ENCODE data around the gene TFAP2E.
A peak's percentile ranks its signal among the peaks of the same experiment; 100 is the strongest.

Gene TFAP2E

GRCh38 chr1:35611655-35612054, 38.5 kb downstream of the TFAP2E start:
- Histone ChIP-seq H3K9me3 (ENCODE audit: low read length) (no peaks in the 10 kb centered on the region), H3K9ac (ENCODE audit: low read length) (no peak overlapping the region), H3K27me3 (ENCODE audit: control insufficient read depth in 1 of 2, insufficient read depth in 2 of 2, low read length in 2 of 2) (no peaks in the 10 kb centered on the region), H3K27ac (ENCODE audit: low read depth, low read length) (no peak overlapping the region), H3K4me3 (ENCODE audit: low read depth in 1 of 2, low read length in 2 of 2) (no peak overlapping the region), H3K36me3 (ENCODE audit: insufficient read depth, low read length) (peaks cover 63% of the 10 kb centered on the region), H3K4me1 (ENCODE audit: insufficient read depth, low read length) (no peaks in the 10 kb centered on the region)

- Histone ChIP-seq H3K27me3 (ENCODE audit: control insufficient read depth in 1 of 2, insufficient read depth in 2 of 2, low read length in 2 of 2) (no peaks in the 10 kb centered on the region), H3K9me3 (ENCODE audit: low read length) (no peaks in the 10 kb centered on the region), H3K27ac (ENCODE audit: low read depth, low read length) (no peak overlapping the region), H3K4me1 (ENCODE audit: insufficient read depth, low read length) (no peaks in the 10 kb centered on the region), H3K4me3 (ENCODE audit: low read depth in 1 of 2, low read length in 2 of 2) (no peak overlapping the region), H3K9ac (ENCODE audit: low read length) (no peak overlapping the region), H3K36me3 (ENCODE audit: insufficient read depth, low read length) (peaks cover 59% of the 10 kb centered on the region)
These were observed 42.3 kb downstream of the TFAP2E start for GRCh38 chr1:35615440-35615839.

DNA sequence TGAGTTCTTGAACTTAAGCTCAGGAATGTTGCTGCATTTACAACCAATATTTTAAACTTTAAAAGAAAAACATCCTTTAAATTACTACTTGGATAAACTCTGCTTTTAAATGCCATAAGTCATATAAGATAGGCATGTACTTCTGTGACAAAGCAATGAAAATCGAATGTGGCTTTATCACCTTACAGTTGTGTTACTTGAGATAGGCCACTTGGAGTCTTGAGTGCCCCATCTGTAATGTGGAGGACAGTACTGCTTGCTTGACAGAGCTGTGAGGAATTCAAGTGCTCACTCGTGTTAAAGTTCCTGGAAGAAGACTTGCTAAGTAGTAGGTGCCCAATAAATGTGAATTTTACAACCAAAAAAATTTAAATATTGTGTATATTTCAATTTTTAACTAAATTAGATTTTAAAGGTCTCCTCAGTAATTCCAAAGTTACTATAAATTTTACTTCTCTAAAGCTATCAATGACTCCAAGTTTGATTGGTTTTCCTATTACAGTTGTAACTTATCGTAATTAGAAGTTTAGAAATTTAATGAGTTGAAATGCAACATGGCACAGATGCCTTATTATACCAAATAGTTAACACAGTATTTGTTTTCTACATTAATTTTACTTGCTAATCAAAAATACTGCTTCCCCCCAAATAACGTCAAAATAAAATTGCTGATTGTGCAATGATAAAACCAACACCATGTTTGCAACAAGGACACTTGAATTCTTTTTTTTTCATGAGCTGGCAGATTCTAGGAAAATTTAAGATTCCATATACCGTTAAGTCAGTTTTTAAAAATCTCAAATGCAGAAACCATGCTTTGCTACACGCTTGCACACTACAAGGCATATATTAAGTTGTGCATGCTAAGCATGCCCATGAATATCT, 46.4 kb downstream of the TFAP2E start:
- H3K27ac ChIP-seq (ENCODE audit: low read depth, low read length), result no peak overlapping the region
- H3K4me3 ChIP-seq (ENCODE audit: low read depth in 1 of 2, low read length in 2 of 2), result no peak overlapping the region
- H3K27me3 ChIP-seq (ENCODE audit: control insufficient read depth in 1 of 2, insufficient read depth in 2 of 2, low read length in 2 of 2), result no peaks in the 10 kb centered on the region
- no peaks in the 10 kb centered on the region for H3K9me3 ChIP-seq (ENCODE audit: low read length)
- peaks cover 61% of the 10 kb centered on the region for H3K36me3 ChIP-seq (ENCODE audit: insufficient read depth, low read length)
- H3K9ac ChIP-seq (ENCODE audit: low read length), result no peak overlapping the region
- H3K4me1 ChIP-seq (ENCODE audit: insufficient read depth, low read length), result no peaks in the 10 kb centered on the region

GRCh38 chr1:35622510-35623178, 49.5 kb downstream of the TFAP2E start:
- no peak overlapping the region for H3K9ac ChIP-seq (ENCODE audit: low read length)
- no peaks in the 10 kb centered on the region for H3K27me3 ChIP-seq (ENCODE audit: control insufficient read depth in 1 of 2, insufficient read depth in 2 of 2, low read length in 2 of 2)
- H3K9me3 ChIP-seq (ENCODE audit: low read length), result no peaks in the 10 kb centered on the region
- H3K4me1 ChIP-seq (ENCODE audit: insufficient read depth, low read length), result no peaks in the 10 kb centered on the region
- H3K4me3 ChIP-seq (ENCODE audit: low read depth in 1 of 2, low read length in 2 of 2), result no peak overlapping the region
- H3K27ac ChIP-seq (ENCODE audit: low read depth, low read length), result no peak overlapping the region
- peaks cover 41% of the 10 kb centered on the region for H3K36me3 ChIP-seq (ENCODE audit: insufficient read depth, low read length)

GRCh38 chr1:35623832-35624231, 50.7 kb downstream of the TFAP2E start:
- no peaks in the 10 kb centered on the region for H3K9me3 ChIP-seq (ENCODE audit: low read length)
- no peak overlapping the region for H3K27ac ChIP-seq (ENCODE audit: low read depth, low read length)
- H3K4me1 ChIP-seq (ENCODE audit: insufficient read depth, low read length), result no peaks in the 10 kb centered on the region
- peaks cover 31% of the 10 kb centered on the region for H3K36me3 ChIP-seq (ENCODE audit: insufficient read depth, low read length)
- no peak overlapping the region for H3K4me3 ChIP-seq (ENCODE audit: low read depth in 1 of 2, low read length in 2 of 2)
- no peaks in the 10 kb centered on the region for H3K27me3 ChIP-seq (ENCODE audit: control insufficient read depth in 1 of 2, insufficient read depth in 2 of 2, low read length in 2 of 2)
- no peak overlapping the region for H3K9ac ChIP-seq (ENCODE audit: low read length)

DNA sequence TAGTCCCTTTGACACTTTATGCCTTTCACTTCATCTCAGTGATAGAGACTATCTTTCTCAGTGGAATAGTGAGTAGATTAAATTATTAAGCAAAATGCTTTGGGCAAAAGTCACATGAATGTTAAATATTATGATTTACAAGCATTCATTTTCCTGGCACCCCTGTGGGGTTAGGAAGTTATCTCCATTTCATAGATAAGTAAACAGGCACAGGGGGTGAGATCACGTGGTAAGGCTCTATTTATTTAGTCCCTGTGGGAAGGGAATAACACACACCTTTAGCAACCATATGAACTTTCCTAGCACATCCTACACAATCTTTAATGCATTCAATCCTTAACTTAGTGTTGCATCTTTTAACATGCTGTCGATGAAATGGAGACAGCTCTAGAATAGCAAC, 55.9 kb downstream of the TFAP2E start:
- Histone ChIP-seq H3K9me3 (ENCODE audit: low read length) (no peaks in the 10 kb centered on the region), H3K4me3 (ENCODE audit: low read depth in 1 of 2, low read length in 2 of 2) (no peak overlapping the region), H3K27me3 (ENCODE audit: control insufficient read depth in 1 of 2, insufficient read depth in 2 of 2, low read length in 2 of 2) (no peaks in the 10 kb centered on the region), H3K27ac (ENCODE audit: low read depth, low read length) (no peak overlapping the region), H3K36me3 (ENCODE audit: insufficient read depth, low read length) (peaks cover 41% of the 10 kb centered on the region), H3K9ac (ENCODE audit: low read length) (no peak overlapping the region), H3K4me1 (ENCODE audit: insufficient read depth, low read length) (no peaks in the 10 kb centered on the region)

- H3K27me3 ChIP-seq (ENCODE audit: control insufficient read depth in 1 of 2, insufficient read depth in 2 of 2, low read length in 2 of 2), result no peaks in the 10 kb centered on the region
- H3K36me3 ChIP-seq (ENCODE audit: insufficient read depth, low read length), result peaks cover 49% of the 10 kb centered on the region
- H3K4me1 ChIP-seq (ENCODE audit: insufficient read depth, low read length), result no peaks in the 10 kb centered on the region
- no peak overlapping the region for H3K9ac ChIP-seq (ENCODE audit: low read length)
- no peak overlapping the region for H3K27ac ChIP-seq (ENCODE audit: low read depth, low read length)
- no peak overlapping the region for H3K4me3 ChIP-seq (ENCODE audit: low read depth in 1 of 2, low read length in 2 of 2)
- H3K9me3 ChIP-seq (ENCODE audit: low read length), result no peaks in the 10 kb centered on the region
These were observed 58.3 kb downstream of the TFAP2E start for GRCh38 chr1:35631396-35631795.

- Histone ChIP-seq H3K36me3 (ENCODE audit: insufficient read depth, low read length) (peaks cover 43% of the 10 kb centered on the region), H3K9me3 (ENCODE audit: low read length) (no peaks in the 10 kb centered on the region), H3K9ac (ENCODE audit: low read length) (no peak overlapping the region), H3K27ac (ENCODE audit: low read depth, low read length) (no peak overlapping the region), H3K27me3 (ENCODE audit: control insufficient read depth in 1 of 2, insufficient read depth in 2 of 2, low read length in 2 of 2) (no peaks in the 10 kb centered on the region), H3K4me1 (ENCODE audit: insufficient read depth, low read length) (peaks cover 7% of the 10 kb centered on the region), H3K4me3 (ENCODE audit: low read depth in 1 of 2, low read length in 2 of 2) (no peak overlapping the region)
These were observed 60.4 kb downstream of the TFAP2E start for GRCh38 chr1:35633547-35633946.

DNA sequence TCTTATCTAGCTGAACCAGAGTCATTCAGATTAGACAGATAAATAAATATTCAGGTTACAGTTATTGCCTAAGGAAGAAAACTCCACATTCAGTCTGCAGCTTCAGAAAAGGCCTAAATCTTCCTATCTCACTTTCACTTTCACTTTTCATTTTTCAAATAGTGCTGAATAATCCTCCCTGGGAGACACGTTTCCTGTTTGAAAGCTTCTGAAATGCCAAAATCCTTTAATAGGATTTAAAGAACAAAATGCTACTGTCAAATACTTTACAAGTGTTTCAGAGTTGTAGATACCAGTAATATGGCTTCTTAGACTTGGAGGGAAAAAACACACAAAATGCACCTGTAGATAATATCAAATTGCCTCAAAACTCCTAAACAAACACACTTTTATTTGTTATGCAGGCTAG, 64.3 kb downstream of the TFAP2E start:
- H3K9ac ChIP-seq (ENCODE audit: low read length), result no peak overlapping the region
- peaks cover 16% of the 10 kb centered on the region for H3K4me1 ChIP-seq (ENCODE audit: insufficient read depth, low read length)
- H3K27ac ChIP-seq (ENCODE audit: low read depth, low read length), result no peak overlapping the region
- H3K27me3 ChIP-seq (ENCODE audit: control insufficient read depth in 1 of 2, insufficient read depth in 2 of 2, low read length in 2 of 2), result no peaks in the 10 kb centered on the region
- no peaks in the 10 kb centered on the region for H3K9me3 ChIP-seq (ENCODE audit: low read length)
- peak overlapping the region in 1 of 2 donors; percentile 7 for H3K4me3 ChIP-seq (ENCODE audit: low read depth in 1 of 2, low read length in 2 of 2)
- peaks cover 22% of the 10 kb centered on the region for H3K36me3 ChIP-seq (ENCODE audit: insufficient read depth, low read length)

DNA sequence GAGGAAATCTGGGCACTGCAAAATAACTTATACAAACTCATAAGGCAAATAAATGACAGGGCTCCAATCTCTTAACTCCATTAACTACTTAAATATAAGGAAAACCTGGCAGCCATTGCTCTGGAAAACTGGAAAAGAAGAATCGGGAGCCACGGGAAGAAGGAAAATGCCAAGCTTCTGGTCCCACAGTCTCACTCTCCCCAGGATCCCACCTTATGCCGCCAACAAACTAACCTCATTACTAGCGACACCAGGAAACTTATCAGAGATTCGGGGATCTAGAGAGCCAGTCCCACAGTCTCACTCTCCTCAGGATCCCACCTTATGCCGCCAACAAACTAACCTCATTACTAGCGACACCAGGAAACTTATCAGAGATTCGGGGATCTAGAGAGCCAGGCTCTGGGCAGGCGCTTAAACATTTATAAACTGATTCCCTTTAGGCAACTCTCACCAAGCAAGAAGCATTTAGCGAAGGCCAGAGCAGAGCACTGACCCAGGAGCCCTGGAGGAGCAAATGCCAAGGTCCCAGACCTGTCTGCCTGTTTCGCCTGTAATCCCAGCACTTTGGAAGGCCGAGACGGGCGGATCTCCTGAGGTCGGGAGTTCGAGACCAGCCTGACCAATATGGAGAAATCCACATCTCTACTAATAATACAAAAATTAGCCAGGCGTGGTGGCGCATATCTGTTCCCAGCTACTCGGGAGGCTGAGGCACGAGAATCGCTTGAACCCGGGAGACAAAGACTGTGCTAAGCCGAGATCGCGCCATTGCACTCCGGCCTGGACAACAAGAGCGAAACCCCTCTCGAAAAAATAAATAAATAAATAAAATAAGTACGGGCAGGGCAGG, 67.5 kb downstream of the TFAP2E start:
- Histone ChIP-seq H3K4me1 (ENCODE audit: insufficient read depth, low read length) (peaks cover 16% of the 10 kb centered on the region), H3K9me3 (ENCODE audit: low read length) (no peaks in the 10 kb centered on the region), H3K27ac (ENCODE audit: low read depth, low read length) (peak overlapping the region; percentile 52), H3K9ac (ENCODE audit: low read length) (peak overlapping the region; percentile 80), H3K36me3 (ENCODE audit: insufficient read depth, low read length) (no peaks in the 10 kb centered on the region), H3K27me3 (ENCODE audit: control insufficient read depth in 1 of 2, insufficient read depth in 2 of 2, low read length in 2 of 2) (no peaks in the 10 kb centered on the region), H3K4me3 (ENCODE audit: low read depth in 1 of 2, low read length in 2 of 2) (peak overlapping the region; percentile 88 to 99)

- H3K27me3 ChIP-seq (ENCODE audit: control insufficient read depth in 1 of 2, insufficient read depth in 2 of 2, low read length in 2 of 2), result no peaks in the 10 kb centered on the region
- H3K9me3 ChIP-seq (ENCODE audit: low read length), result no peaks in the 10 kb centered on the region
- peaks cover 16% of the 10 kb centered on the region for H3K4me1 ChIP-seq (ENCODE audit: insufficient read depth, low read length)
- peak within 1 kb of the TSS; percentile 88 to 99 for H3K4me3 ChIP-seq (ENCODE audit: low read depth in 1 of 2, low read length in 2 of 2)
- H3K27ac ChIP-seq (ENCODE audit: low read depth, low read length), result peak within 1 kb of the TSS; percentile 52
- peak within 1 kb of the TSS; percentile 80 for H3K9ac ChIP-seq (ENCODE audit: low read length)
- no peaks in the 10 kb centered on the region for H3K36me3 ChIP-seq (ENCODE audit: insufficient read depth, low read length)
These were observed 68.2 kb downstream of the TFAP2E start, which contains the start of gene PSMB2 for GRCh38 chr1:35641233-35641866. Gene PSMB2, minus strand, starts transcription at chr1:35641526. Its CDS starts 94 bp downstream, at chr1:35641432.

Measured in muscle layer of colon (tissue), 2 donors.